ENCODE measurements around the gene DFFB. TPM values are rescaled to one million over a fixed set of nuclear protein-coding genes. Genes with fewer than 3 reads are reported as not detected.

The DFFB gene
- polyA plus RNA-seq, 3 donors, result 6.9 to 12.0 (median 9.0) TPM

GRCh38 chr1:3895279-3895950 is 38.1 kb downstream of the DFFB start:
- DNase-seq, result no peak

DNA sequence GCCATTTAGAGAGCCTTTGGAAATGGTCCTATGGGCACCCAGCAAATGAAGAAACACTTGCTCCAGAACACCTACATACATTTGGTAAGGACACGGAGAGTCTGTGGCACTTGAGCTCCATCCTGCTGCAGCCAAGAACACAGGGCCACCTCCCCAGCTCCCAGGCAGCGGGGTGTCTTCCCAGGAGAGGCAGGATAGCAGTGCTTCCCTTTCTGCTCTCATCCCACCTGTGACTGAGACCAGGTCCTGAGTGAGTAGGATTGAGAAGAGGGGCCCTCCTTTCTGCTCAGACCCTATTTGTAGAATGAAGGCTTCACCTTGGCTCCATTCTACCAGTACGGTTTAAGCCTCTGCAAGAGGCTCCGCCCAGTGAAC is 38.7 kb downstream of the DFFB start:
- DNase-seq, result no peak

DNA sequence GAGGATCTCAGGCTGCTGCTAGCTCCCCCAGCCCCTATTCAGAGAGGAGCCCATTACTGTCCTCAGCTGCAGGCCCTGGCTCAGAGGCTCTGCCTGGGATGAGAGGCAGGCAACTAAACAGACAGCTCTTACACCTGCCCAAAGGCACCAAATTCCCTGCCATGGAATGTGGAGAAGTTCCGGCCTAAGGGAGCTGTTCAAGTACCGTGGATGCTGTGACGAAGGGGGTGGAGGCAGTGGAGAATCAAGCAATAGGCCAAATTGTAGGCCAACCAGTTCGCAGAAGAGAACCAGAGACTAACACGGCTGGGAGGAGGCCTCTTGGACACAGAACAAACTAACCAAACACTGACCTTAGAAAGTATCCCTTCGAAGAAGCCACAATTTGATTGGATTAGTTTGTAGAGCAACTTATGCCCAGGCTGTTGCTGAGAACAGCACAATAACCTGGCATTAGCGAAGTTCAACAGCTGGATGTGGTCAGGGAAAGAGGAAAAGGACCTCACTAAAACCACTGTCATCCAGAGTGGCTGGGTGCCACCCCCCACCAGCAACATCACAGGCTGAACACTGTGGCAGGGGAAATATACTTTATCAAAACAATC is 39.2 kb downstream of the DFFB start:
- no peak for DNase-seq

DNA sequence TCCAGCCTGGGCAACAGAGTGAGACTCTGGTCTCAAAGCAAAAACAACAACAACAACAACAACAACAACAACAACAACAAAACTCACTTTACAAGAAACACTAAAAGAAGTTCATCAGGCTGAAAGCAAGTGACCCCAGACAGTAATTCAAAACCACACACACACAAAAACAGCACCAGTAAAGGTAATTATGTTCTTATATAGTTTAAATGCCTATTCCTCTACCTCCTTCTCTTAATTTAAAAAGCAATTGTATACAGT is 41.1 kb downstream of the DFFB start:
- DNase-seq, result no peak

- DNase-seq, result no peak
These were observed 41.9 kb downstream of the DFFB start for GRCh38 chr1:3898994-3899753.

GRCh38 chr1:3899754-3900149 is 42.5 kb downstream of the DFFB start:
- no peak for DNase-seq

GRCh38 chr1:3900150-3900968 is 43.1 kb downstream of the DFFB start, which contains the start of gene C1orf174:
C1orf174 (minus strand) TSS chr1:3900272; CDS start chr1:3900186, 86 bp downstream.
- peak; percentile 99 for DNase-seq

DNA sequence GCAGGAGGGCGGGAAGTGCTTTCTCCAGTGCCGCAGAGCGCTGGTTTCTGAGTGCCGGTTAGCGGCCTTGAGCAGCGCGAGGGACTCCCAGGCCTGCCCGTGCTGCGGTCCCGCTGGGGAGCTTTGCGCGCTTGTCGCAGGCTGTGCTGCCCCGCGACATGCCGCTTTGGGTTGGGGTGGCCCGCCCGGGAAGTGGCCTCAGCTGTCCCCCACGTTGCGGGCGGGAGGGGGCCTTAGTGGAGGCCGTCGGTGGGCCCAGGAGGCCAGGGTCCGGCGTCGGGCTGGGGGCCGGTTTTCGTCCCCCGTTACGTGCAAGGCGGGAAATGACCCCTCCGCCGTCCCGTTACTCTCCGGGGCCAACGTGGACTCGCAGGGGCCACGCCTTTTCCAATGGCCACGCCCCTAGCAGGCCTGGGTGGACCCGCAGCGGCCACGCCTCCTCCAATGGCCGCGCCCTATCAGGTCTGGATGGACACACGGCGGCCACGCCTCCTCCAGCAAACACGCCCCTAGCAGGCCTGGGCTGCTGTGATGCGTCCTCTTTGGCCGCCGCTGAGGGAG is 43.8 kb downstream of the DFFB start:
- peak; percentile 97 for DNase-seq

DNA sequence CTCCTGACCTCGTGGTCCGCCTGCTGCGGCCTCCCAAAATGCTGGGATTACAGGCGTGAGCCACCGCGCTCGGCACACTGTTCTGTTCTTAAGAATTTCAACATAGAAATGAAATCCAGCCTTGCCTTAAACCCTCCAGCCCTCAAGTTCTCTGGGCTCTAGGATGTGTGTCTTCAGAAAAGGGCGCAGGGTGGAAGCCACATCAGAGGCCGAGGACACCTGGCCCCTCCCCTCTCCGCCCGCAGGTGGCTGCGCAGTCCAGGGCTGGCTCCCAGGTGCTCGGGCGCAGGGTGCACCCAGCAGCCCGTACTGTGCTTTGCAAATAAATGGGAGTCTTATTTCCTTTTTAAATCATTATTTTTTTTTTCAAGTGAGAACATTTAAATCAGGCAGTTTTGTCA is 44.8 kb downstream of the DFFB start:
- no peak for DNase-seq

- DNase-seq, result no peak
These were observed 45.4 kb downstream of the DFFB start for GRCh38 chr1:3902571-3903091.

GRCh38 chr1:3903141-3904005 is 46.1 kb downstream of the DFFB start:
- no peak for DNase-seq

GRCh38 chr1:3904006-3904842 is 46.9 kb downstream of the DFFB start:
- no peak for DNase-seq

DNA sequence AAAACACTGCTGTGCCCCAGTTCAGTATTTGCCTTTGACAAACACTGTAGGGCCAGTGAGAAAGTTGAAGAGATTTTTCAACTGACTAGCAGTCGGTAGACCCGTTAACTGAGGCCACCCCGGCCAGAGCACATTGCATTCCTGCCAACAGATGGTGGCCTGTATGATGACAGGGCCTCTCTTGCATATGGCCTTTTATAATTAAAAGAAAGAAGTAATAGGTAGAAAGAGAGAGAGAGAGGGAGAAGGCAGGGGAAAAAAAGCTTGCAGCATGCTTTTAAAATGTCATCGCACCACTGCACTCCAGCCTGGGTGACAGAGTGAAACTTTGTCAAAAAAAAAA is 47.5 kb downstream of the DFFB start:
- DNase-seq, result no peak

GRCh38 chr1:3905266-3905952 is 48.1 kb downstream of the DFFB start:
- no peak for DNase-seq

GRCh38 chr1:3905953-3906671 is 48.8 kb downstream of the DFFB start:
- no peak for DNase-seq

GRCh38 chr1:3906672-3907020 is 49.4 kb downstream of the DFFB start:
- DNase-seq, result no peak

DNA sequence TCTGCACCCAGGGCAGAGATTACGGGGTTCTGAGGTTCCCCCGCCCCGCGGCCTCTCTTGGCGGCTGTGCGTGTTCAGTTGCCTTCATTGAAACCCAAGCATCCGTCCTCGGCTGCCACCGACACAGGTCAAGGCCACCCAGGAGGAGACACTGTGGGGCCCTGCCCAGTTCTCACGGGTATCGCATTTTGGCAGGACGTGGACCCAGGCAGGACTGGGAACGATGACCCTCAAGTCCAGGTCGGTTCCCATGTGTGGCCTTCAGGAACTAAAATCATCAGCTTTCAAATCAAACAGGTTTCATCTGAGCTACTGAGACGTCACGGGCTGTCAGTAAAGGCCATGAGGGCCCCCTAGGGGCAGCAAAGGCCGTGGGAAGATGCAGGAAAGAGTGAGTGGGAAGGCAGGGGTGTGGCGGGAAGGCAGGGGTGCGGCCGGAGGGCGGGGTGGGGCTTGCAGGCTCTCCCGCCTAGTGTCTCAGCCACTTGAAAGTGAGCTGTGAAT is 49.8 kb downstream of the DFFB start:
- DNase-seq, result no peak

DNA sequence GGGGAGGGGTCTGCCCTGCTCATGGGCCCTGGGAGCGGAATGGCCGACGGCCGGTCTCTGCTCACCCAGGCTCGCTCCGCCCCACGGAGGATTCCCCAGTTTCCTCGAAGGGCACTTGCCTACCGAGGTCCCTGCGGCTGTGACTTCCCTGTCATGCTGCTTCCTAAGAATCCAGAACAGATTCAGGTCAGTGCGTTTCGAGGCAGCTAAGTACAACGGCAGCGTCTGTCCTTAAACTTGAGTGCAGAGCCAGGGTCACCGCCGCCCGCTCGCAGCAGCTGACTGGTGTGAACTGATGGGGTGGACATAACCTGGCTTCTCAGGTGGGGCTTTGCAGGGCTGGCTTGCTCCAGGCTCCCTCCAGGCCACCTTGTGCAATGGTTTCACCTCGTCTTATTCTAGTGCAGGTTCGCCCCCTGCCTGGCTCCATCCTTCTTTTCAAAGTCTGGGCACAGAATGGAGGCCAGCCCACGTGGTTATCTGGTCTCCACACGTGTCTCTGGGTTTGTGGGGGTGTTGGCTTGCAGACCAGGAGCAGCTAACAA is 50.4 kb downstream of the DFFB start:
- DNase-seq, result no peak

Measured in renal pelvis (tissue), 4 donors.